Left hindlimb (tissue), 1 donor: Measurements from ENCODE around the gene EIF3A.
"Not testable (repeated sequence)": the region's sequence is repeated elsewhere in the genome, so short reads cannot be mapped to it uniquely, and the experiment has no call there.

Experiments used
- DNase-seq: peaks from one replicate; pipeline ENCODE4 v3.0.0-alpha.2; 2018

Gene EIF3A

DNA sequence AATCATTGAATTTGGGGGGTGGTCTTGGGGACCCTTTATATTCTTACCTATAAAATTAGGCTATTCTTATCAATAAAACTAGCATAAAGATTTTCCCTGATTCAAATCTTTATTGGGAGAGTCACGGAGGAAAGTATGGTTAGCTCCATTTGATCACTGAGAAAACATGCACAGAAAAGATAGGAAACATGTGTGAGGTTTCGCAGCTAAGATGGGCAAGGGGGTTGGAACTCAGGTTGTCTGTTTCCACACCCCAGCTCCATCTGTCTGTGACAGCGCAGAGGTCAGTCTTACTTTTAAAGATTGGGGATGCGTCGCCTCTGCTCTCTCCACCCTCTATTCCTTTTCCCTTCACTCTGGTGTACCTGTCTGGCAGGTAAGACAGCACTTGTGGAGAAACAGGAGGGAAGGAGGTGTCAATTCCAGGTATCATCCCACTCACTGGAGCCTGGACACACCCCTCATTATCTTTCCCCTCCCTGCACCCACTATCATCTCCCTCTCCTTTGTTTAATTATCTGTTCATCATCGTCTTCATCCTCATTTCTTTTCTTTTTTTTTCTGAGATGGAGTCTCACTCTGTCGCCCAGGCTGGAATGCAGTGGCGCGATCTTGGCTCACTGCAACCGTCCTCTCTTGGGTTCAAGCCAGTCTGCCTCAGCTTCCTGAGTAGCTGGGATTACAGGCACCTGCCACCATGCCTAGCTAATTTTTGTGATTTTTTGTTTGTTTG is 20.9 kb upstream of the EIF3A start:
- DNase-seq: no peak

DNA sequence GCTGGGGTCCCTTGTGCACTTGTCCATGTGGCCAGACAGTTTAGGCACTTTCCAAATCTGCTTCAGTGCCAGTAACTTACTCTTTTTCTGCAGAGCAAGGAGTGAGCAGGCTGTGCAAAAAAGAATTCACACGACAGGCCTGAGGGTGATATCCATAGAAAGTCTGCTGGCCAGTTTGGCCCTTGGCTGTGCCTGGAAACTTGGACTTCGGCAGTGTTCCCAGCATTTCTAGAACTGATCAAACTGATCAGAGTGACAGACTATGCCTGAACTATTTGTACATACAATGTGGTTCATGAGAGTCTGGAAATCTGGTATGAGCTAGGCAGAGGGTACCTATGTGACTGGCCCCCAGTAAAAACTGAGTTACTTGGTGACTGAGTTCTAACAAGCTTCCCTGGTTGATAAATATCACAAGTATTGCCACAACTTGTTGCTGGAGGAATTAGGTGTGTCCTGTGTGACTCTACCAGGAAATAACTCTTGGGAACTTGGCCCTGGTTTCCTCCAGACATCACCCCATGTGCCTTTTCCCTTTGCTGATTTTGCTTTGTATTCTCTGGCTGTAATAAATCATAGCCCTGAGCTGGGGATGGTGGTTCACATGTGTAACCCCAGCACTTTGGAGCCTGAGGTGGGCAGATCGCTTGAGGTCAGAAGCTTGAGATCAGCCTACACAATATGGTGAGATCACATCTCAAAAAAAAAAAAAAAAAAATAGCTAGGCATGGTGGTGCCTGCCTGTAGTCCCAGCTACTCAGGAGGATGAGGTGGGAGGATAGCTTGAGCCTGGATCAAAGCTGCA is 20.0 kb upstream of the EIF3A start:
- no peak for DNase-seq

GRCh38 chr10:119098576-119098975 is 18.0 kb upstream of the EIF3A start:
- DNase-seq: no peak

- DNase-seq: not testable (repeated sequence)
Measured at GRCh38 chr10:119096641-119097415, 16.2 kb upstream of the EIF3A start.

GRCh38 chr10:119095640-119096039 is 15.0 kb upstream of the EIF3A start:
- DNase-seq: no peak

DNA sequence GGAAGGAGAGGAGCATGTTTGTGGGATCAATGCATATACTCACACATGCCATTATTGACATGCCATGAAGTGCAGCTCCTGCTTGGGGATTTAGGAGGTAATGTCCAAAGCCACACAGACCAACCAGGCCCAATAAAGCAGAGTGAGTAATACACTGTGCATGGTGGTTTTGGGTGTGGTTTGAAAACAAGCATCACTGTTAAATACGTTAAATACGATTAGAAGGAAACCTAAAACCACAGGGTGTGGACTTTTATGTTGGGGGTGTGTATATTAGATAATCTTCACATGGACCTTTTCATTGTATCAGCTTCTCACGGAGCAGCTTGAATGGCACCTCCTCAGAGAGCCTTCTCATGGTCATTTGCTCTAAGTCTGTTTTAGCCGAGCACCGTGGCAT is 10.4 kb upstream of the EIF3A start:
- DNase-seq: no peak

- no peak for DNase-seq
Measured at GRCh38 chr10:119090026-119090795, 9.6 kb upstream of the EIF3A start.

DNA sequence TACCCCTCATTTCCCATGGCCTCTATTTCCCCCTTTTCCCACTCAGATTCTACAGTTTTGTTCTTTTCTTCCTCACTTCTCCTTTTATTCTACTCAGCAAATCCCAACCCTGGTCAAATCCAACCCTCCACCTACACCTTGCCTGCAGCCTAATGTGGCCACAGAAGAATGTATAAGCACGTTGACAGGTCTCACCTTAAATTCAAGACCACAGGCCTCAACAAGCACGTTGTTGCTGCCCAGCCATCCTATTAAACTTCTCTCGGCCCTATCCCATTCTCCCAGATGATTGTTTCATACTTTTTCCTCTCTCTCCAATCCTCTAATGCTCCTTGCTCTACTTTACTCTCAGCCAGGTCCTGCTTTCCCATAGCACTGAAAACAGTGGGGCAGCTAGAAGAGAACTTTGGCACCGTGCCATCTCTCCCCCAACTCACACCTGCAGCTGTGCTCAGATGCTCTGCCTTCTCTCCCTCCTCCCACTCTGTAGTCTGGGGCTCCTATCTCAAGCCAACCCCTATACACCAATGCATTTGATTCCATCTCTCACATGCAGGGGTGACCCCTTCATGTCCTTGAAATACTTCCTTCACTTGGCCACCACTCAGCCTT is 6.8 kb upstream of the EIF3A start:
- DNase-seq: no peak

DNA sequence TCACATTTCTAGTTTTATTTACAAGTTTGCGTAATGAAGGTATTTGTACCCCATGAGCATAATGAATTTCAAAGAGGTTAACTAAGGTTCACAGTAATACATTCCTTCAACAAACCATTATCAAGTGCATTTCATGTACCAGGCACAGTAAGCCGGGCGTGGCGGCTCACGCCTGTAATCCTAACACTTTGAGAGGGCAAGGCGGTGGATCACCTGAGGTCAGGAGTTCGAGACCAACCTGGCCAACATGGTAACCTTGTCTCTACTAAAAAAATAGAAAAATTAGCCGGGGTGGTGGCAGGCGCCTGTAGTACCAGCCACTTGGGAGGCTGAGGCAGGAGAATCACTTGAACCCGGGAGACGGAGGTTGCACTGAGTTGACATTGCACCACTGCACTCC is 4.3 kb upstream of the EIF3A start:
- DNase-seq: no peak

DNA sequence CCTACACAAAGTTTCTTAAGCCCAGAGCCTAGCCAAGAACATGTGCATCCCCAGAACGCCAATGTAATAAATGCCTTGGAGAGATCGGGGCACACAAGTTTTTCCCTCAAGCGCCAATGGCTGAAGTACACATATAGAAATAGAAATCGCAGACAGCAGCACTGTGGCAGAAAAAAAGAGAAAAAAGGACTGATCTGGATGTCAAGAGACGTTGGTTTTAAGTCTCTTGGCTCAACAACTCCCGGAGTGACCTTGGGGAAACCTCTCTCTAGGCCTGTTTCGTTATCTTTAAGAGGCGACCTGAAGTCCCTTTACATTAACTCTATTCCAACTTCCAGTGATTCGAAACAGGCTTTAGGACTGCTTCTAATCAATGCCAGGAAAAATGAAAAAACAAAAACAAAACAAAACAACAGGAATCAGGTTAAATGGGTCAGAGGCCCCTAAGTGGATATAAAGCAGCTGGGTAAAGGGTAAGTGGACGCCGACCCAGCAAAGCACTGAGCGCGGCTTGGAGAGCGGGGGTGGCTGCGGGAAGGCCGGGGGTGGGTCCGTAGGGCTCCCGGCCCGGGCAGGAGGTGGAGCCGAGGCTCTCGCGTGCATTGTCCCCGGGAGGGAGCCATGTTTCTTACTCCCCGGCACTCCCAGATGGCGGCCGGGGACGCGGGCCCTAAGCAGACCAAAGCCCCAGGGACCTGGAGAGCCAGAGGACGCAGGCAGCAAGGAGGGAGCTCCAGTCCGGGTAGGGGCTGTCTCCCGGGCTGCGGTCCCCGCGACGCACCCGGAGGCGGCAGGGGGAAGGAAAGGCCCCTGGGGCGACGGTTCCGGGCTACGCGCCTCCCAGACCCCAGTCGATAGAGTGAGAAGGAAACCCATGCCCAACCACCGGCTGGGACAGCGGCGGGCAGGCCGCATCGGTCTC is 757 bp downstream of the EIF3A start:
- peak; percentile 79 for DNase-seq

DNA sequence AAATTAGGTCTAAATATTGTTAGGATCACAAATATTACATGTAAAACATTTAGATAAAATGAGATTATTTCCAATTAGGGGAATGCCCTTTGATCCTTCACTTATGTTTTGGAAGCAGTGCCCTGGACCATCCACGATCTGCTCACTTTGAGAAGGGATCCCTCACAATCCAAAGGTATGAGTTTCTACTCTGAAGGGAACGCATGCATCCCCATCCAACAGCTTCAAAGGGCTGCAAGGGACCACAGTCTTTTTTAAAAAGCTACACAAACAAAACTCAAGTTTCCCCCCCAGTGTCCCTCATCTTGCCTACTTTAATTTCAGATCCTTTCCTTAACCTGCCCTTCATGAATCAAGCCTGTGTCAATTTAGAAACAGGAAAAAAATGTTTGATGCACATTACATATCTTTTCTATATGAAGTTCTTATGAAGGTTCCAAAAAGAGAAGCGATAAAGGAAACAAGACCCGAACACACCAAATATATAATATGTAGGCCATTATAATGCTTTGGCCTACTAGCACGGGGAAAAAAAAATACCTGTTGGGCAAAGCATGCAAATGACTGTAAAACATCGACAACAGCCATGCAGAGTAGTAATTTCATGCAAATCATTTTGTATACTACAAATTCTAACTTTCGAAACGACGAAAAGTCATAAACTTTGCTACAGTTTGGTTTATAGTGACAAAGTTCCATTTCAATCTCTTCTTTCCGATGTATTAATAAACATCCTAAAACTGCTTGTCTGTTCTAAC is 2.0 kb downstream of the EIF3A start:
- DNase-seq: no peak

DNA sequence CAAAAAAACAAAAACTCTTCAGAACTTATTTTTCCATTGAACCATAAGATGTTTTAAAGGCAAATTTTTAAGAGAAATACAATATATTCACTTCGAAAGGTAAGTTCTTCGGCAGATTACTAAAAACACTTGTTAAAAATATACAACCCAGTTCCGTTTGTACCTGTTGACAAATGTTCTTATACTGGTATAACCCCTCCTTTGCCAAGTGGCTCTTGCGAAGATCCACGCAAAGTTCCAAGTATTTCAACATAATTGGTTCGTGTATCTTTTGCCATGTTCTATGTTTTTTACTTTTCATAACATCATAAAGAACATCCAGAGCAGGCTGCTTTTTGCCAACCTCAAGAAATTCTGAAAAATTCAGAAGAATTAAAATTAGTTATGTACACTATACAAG is 7.0 kb downstream of the EIF3A start:
- no peak for DNase-seq

DNA sequence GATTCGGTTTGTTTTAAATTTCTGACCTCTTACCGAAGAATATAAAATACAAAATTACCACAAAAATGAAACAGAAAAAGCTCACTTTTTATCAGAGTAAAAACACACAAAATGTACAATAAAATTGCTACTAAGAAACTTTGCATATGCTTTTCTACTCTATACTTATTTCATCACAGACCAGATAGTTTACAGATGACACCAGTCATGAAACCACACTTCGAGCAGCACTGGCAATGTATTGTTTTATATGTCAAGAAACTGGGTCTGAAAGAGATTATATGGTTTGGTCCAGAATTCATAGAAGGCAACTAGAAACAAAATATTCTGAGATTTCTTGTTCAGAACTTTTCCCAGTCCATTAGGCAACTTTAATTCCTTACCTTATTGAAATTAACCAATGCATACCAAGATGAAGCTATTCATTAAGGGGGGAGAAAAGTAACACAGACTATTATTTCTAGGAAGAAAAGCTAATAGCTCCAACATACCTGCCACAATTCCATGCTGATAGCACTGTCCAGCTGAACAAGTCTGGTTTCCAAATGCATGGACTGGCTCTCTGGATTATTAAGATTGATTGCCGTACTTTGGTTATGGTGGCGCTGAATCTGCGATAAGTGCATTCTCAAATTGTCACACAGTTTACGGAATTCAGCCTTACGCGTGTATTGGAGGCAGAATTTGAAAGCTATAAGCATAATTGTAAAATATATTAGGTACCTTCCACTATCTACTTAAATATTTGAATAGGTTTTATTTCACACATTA is 10.0 kb downstream of the EIF3A start:
- DNase-seq: no peak

DNA sequence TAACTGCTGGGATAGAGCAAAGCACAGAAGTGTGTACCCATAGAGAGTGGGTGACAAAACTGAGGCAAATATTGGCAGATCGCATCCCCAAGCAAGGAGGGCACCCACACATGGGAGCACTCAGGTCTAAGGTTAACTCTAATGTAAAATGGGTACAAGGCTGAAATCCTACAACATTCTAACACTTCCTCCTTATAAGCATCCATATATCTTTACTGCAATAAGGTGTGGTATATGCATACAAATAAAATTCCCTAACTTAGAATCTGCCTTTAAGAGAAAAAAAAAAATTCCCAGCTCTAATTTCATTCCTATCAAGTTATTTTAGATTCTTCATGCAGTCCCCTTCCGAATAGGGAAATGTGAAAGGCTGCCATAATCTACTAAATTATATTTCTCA is 18.7 kb downstream of the EIF3A start:
- DNase-seq: no peak

DNA sequence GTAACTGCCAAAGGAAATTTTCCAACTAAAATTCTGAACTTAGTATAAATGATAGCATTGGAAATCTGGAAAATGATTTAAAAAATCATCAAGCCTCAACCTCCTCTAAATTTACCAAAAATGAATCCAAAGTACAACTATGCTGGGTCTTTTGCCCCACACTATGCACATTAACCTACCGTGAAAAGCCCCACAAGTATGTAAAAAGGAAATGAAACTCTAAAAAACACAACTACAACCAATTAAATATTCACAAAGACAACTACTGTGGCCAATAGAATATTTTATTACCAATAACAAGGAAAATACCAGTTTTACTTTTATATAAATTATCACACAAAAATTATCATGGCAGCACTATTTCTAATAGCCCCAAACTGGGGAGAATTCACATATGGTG is 19.3 kb downstream of the EIF3A start:
- no peak for DNase-seq

DNA sequence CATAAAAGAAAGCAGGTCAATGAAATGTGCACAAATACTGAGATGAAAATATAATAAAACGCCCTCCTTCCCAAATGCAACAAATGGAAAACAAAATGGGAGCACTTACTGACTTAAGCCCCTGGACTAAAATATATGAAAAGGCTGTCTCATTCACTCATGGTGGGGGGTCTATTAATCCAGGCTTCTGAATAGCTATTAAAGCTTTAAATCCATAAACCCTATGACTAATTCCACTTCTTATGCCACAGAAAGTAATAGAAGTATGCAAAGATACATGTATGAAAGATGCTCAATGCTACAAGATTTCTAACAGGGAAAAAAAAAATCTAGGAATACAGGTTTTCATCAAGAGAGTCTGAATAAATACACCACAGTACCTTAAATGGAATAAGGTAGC is 20.5 kb downstream of the EIF3A start:
- no peak for DNase-seq

DNA sequence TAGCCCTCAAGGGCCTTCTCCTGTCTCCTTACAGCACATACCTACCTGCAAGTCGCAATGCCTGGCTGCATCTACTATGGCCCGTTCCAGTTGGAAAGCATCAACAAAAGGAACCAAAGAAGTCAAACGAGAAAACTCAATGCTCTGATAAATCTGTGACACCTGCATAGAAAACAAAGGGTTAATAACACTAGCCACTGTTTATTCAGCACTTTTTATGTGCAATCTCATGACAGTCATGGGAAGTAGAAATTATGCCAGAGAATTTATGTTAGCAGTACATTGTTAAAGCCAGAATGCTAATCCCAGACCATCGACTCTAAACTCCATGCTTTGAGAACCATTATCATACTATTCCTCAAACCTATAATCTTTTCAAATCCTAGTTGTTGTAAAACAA is 21.1 kb downstream of the EIF3A start:
- no peak for DNase-seq

- no peak for DNase-seq
Measured at GRCh38 chr10:119058010-119058409, 22.6 kb downstream of the EIF3A start.

DNA sequence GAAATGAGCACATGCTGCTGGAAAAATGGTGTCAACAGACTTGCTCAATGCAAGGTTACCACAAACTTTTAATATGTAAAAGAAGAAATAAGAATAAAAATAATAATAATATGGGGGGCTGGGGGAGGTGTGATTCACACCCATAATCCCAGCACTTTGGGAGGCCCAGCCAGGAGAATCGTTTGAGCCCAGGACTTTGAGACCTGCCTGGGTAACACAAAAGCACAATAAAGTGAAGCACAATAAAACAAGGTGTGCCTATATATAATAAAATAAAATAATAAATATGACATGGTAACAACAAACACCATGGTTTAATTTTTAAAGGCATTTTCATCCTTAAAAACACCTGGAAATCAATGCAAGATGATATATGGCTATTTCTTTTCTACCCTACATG is 25.1 kb downstream of the EIF3A start:
- DNase-seq: no peak

DNA sequence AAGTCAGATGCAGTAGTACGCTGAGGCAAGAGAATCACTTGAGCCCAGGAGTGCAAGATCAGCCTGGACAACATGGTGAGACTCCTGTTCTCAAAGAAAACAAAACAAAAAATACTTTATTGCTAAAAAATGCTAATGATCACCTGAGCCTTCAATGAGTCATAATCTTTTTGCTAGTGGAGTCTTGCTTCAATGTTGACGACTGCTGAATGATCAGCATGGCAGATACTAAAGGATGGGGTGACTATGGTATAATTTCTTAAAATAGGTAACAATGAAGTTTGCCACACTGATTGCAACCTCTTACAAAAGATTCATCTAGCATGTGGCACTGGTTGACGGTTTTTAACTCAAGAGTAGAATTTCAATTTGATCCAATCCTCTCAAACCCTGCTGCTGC is 28.8 kb downstream of the EIF3A start:
- DNase-seq: no peak
